Omental fat pad (tissue), 4 donors: ENCODE measurements around the gene SDK1. TPM values are rescaled to one million over a fixed set of nuclear protein-coding genes. Genes with fewer than 3 reads are reported as not detected.
A peak's percentile ranks its signal among the peaks of the same experiment; 100 is the strongest.

Experiments used
- ATAC-seq: fragments of 150-250 bp; one replicate; pipeline ENCODE4 v1.9.1; 2016; ENCODE audit warnings: mild to moderate bottlenecking, moderate library complexity; ENCODE audit not compliant: low FRiP score
- DNase-seq: peaks from one replicate; pipeline ENCODE4 v3.0.0-alpha.2; 2019; ENCODE audit warnings: low spot score
- total RNA-seq, 4 donors: library from RNA; depleted of rRNA; stranded (reverse); fragments of >200 nt; gene quantifications; one replicate each; pipeline ENCODE4 v1.1.0, GENCODE V29; 2016
- TF ChIP-seq, protein P1 (sequence below), 3 donors: fragments of 450-650 bp; IDR thresholded peaks; one replicate each; pipeline ENCODE4 v1.5.1; 2016 to 2017; ENCODE audit warnings: antibody characterized with exemption in 3 of 3, mild to moderate bottlenecking in 3 of 3, moderate library complexity in 2 of 3

SDK1 gene
- total RNA-seq, 4 donors from 2014 or later: 2.5 to 14.7 (median 5.4) TPM

DNA sequence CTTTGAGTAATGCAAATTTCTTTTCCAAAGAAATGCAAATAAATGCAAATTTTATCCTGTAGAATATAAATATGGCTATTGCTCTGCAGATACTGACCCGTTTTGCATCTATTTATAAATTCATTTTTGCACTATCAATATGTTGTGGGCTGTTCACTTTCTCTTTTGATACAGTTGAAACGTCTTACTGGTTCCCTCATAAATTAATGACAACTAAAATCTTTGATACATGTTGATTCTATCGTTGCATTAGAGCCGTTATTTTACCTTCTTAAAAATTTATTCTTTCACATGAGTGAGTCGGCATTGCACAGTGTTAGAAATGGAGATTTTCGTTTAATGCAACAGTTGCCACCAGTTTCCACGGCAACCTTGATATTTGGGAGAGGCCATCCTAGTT, 691.8 kb downstream of the SDK1 start:
- TF ChIP-seq, protein P1, sequence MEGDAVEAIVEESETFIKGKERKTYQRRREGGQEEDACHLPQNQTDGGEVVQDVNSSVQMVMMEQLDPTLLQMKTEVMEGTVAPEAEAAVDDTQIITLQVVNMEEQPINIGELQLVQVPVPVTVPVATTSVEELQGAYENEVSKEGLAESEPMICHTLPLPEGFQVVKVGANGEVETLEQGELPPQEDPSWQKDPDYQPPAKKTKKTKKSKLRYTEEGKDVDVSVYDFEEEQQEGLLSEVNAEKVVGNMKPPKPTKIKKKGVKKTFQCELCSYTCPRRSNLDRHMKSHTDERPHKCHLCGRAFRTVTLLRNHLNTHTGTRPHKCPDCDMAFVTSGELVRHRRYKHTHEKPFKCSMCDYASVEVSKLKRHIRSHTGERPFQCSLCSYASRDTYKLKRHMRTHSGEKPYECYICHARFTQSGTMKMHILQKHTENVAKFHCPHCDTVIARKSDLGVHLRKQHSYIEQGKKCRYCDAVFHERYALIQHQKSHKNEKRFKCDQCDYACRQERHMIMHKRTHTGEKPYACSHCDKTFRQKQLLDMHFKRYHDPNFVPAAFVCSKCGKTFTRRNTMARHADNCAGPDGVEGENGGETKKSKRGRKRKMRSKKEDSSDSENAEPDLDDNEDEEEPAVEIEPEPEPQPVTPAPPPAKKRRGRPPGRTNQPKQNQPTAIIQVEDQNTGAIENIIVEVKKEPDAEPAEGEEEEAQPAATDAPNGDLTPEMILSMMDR (IDR thresholded peaks at IDR 0.05): no peak
- no peak for ATAC-seq

DNA sequence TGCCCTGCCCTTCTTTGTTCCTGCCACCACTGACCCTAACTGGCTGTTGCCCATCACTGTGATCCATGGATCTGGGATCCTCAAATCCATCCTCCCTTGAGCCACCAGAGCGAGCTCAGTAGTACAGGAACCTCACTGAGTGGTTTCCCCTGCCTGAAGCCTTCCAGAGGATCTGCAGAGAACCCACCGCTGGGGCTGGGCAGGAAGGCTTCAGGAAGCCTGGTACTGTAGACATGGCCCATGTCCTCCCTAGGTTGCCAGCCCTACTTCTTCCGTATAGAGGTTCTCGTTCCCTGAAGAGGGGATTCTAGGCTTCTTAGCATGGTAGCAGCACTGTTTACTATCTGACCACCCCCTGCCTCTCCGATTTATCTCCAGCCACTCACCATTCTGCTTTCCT, 693.7 kb downstream of the SDK1 start:
- no peak for DNase-seq
- no peak for ATAC-seq
- TF ChIP-seq, protein P1 (IDR thresholded peaks at IDR 0.05): no peak

More for the DNA sequence above, 691.8 kb downstream of the SDK1 start:
- no peak for DNase-seq

DNA sequence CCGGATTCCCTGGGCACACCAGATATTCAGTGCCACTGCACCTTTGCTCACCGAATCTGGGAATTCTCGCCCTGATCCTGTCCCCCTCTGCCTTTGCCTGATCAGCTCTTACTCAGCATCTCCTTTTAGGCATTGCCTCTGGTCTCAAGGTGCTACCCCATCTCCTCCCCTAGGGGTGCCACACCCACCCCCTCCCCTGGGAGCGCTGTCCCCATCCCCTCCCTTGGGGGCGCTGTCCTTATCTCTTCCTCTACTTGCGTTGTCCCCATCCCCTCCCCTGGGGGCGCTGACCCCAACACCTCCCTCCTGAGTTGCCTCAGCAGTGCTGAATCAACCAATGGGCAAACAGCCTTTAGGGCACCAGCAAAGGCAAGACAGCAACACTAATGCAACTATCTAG, 694.1 kb downstream of the SDK1 start:
- TF ChIP-seq, protein P1 (IDR thresholded peaks at IDR 0.05): no peak

DNA sequence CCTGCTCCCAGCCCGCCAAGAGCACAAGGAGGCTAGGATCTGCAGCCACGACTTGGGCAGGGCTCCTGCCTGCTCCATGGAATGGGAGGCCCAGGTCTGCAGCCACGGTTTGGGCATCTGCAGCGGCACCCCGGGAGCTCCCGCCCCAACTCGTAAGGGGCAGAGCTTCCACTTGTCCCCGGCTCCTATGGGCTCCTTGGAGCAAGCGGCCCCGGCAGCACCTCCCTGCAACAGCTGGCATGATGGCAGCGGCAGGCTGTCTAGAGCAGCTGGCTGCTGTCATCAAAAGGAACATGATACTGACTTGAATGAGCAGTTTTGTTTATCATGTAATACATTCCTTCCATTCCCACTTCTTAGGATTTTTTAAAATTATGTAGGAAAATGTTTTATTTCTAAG, 697.0 kb downstream of the SDK1 start:
- TF ChIP-seq, protein P1 (IDR thresholded peaks at IDR 0.05): no peak

More for the DNA sequence above, 694.1 kb downstream of the SDK1 start:
- no peak for ATAC-seq
- no peak for DNase-seq

DNA sequence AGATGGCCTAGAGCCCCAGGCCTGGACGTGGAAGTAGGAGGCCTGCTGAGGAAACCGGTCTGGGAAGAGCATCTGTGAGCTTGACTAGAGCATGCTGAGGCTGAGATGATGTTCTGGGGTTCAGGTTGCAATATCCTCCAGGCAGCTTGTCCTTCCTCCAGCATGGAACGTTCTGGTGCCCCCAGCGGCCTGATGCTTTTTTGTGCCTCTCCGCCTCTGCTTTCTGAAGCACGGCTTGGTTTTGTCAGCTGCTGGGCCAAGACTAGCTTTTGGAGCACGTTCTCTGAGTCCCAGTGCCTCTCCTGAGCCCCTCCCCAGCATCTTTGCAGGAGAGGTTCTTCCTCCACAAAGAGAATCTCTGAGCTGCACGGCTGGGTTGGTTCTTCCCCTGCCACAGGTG, 699.1 kb downstream of the SDK1 start:
- TF ChIP-seq, protein P1 (IDR thresholded peaks at IDR 0.05): no peak
- ATAC-seq: no peak
- no peak for DNase-seq

More for the DNA sequence above, 697.0 kb downstream of the SDK1 start:
- ATAC-seq (no peak), DNase-seq (no peak)

DNA sequence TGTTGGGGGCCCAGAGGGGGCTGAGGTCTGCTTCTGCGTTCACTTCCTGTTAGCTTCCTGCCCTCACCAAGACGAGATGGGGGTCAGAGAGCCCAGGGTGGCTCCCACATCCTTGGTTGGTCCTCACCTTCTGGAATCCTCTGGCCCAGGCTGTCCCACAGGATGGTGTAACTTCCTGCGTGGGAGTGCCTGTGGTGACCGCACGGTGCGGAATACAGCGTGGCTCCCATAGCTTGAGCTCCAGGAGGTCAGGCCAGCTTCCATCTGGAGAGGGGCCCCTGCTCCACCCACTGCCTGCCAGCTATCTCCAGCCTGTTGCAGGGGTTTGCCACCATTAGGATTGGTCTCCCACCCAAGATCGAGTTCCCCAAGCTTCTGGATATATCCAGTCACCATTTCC, 699.9 kb downstream of the SDK1 start:
- DNase-seq (no peak), ATAC-seq (peak; percentile 27)
- TF ChIP-seq, protein P1 (IDR thresholded peaks at IDR 0.05): no peak

DNA sequence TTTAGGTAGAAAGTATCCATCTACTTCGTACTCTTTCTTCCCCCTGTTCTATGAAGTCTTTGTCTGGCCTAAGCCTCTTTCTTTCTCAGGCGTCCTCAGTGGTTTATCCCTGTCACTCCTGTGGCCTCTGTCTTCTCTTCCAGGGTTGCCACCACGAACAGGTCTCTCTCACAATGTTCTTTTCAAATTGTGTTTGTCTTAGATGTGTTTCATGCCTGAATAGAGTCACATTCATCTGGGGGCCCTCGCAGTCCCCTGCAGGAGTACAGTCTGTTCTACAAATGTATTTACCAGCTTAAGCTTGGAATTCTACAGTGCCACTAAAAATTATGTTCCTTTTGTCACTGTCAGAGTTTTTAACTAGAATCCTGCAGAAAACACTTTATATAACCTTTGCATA, 700.7 kb downstream of the SDK1 start:
- DNase-seq (no peak), ATAC-seq (no peak)
- TF ChIP-seq, protein P1 (IDR thresholded peaks at IDR 0.05): no peak
